Uterus (tissue), 4 donors: ENCODE data around the gene NSD2. TPM values are rescaled to one million over a fixed set of nuclear protein-coding genes. Genes with fewer than 3 reads are reported as not detected.

Experiments used
- DNase-seq, 2 donors: peaks; one replicate each; pipeline ENCODE4 v3.0.0-alpha.2; 2019 to 2020
- H3K27ac ChIP-seq, 2 donors: fragments of 200-600 bp; sonication (generic); 1 replicate in 1 of 2; 2 replicates in 1 of 2; pipeline ENCODE4 v1.5.1; 2016 to 2018
- H3K27me3 ChIP-seq, 2 donors: fragments of 200-600 bp; sonication (generic); one replicate each; pipeline ENCODE4 v1.5.1; 2018 to 2019; ENCODE audit warnings: control low read depth in 1 of 2
- H3K36me3 ChIP-seq, 2 donors: fragments of 200-600 bp; sonication (generic); one replicate each; pipeline ENCODE4 v1.5.1; 2019; ENCODE audit warnings: control low read depth in 1 of 2
- H3K4me1 ChIP-seq, 2 donors: fragments of 200-600 bp; sonication (generic); one replicate each; pipeline ENCODE4 v1.5.1; 2018 to 2019; ENCODE audit warnings: control low read depth in 1 of 2
- H3K4me3 ChIP-seq, 2 donors: fragments of 200-600 bp; sonication (generic); 1 replicate in 1 of 2; 2 replicates in 1 of 2; pipeline ENCODE4 v1.5.1; 2018 to 2019; ENCODE audit warnings: mild to moderate bottlenecking in 1 of 2
- H3K9me3 ChIP-seq, 2 donors: fragments of 200-600 bp; sonication (generic); one replicate each; pipeline ENCODE4 v1.5.1; 2019; ENCODE audit warnings: control low read depth in 1 of 2
- CTCF ChIP-seq, 4 experiments: fragments of 200-600 bp in 2 of 4; fragments of 450-650 bp in 2 of 4; sonication (generic) in 2 of 4; IDR thresholded peaks; one replicate each; pipeline ENCODE4 v1.5.1; 2016 to 2019; ENCODE audit warnings: antibody characterized with exemption in 4 of 4, mild to moderate bottlenecking in 2 of 4, moderate library complexity in 1 of 4
- POLR2A ChIP-seq, 2 donors: fragments of 450-650 bp; IDR thresholded peaks; one replicate each; pipeline ENCODE4 v1.6.1; 2016; ENCODE audit warnings: antibody characterized with exemption in 2 of 2, mild to moderate bottlenecking in 1 of 2, moderate library complexity in 1 of 2
- intact Hi-C: fragments of 100-400 bp; cut with DNase I; formaldehyde crosslinking; loops from one replicate; pipeline ENCODE4 v1.15.1; 2023; ENCODE audit warnings: low total_unique reads
- total RNA-seq, 4 donors: library from RNA; depleted of rRNA in 3 of 4; stranded (reverse); fragments of >200 nt in 3 of 4; gene quantifications; one replicate each; pipeline versions ENCODE4 v1.1.0 to v1.2.4, GENCODE V29; 2014 to 2023
- donor health status: DM: yes; HTN: yes; CAD: no.

The NSD2 gene
- total RNA-seq, 4 donors from 2014 or later: 10.3 to 75.3 (median 49.0) TPM

- no peak for DNase-seq
- H3K4me3 ChIP-seq: no peak overlapping the region
- no peaks in the 10 kb centered on the region for H3K9me3 ChIP-seq
- no peak for TF ChIP-seq CTCF (IDR thresholded peaks at IDR 0.05)
- TF ChIP-seq POLR2A (IDR thresholded peaks at IDR 0.05): no peak
- intact Hi-C loops: no loop called here
- no peaks in the 10 kb centered on the region for H3K36me3 ChIP-seq
- H3K27me3 ChIP-seq: no peaks in the 10 kb centered on the region
- no peaks in the 10 kb centered on the region for H3K4me1 ChIP-seq
- H3K27ac ChIP-seq: no peak overlapping the region
Observed at GRCh38 chr4:1890979-1891570, 19.9 kb downstream of the NSD2 start.

- Histone ChIP-seq H3K27me3 (no peaks in the 10 kb centered on the region), H3K9me3 (no peaks in the 10 kb centered on the region), H3K4me3 (no peak overlapping the region), H3K4me1 (no peaks in the 10 kb centered on the region), H3K36me3 (no peaks in the 10 kb centered on the region), H3K27ac (no peak overlapping the region)
- TF ChIP-seq CTCF (IDR thresholded peaks at IDR 0.05) (no peak), POLR2A (IDR thresholded peaks at IDR 0.05) (no peak)
- intact Hi-C loops: loop anchor here (5.0 kb wide), 1 partner anchor 149 kb away; no protein-coding TSS in a partner anchor
- no peak for DNase-seq
Observed at GRCh38 chr4:1895971-1896657, 24.9 kb downstream of the NSD2 start.

- H3K4me3 ChIP-seq: no peak overlapping the region
- no peak for DNase-seq
- TF ChIP-seq POLR2A (IDR thresholded peaks at IDR 0.05) (no peak), CTCF (IDR thresholded peaks at IDR 0.05) (no peak)
- H3K27ac ChIP-seq: no peak overlapping the region
- no peaks in the 10 kb centered on the region for H3K4me1 ChIP-seq
- no peaks in the 10 kb centered on the region for H3K36me3 ChIP-seq
- intact Hi-C loops: loop anchor here (5.0 kb wide), 1 partner anchor 149 kb away; no protein-coding TSS in a partner anchor
- no peaks in the 10 kb centered on the region for H3K9me3 ChIP-seq
- no peaks in the 10 kb centered on the region for H3K27me3 ChIP-seq
Observed at GRCh38 chr4:1896658-1896991, 25.4 kb downstream of the NSD2 start.

GRCh38 chr4:1898007-1898406 is 26.8 kb downstream of the NSD2 start:
- intact Hi-C loops: loop anchor here (5.0 kb wide), 1 partner anchor 151 kb away; no protein-coding TSS in a partner anchor
- Histone ChIP-seq H3K4me1 (no peaks in the 10 kb centered on the region), H3K4me3 (no peak overlapping the region), H3K27ac (no peak overlapping the region), H3K27me3 (no peaks in the 10 kb centered on the region), H3K36me3 (no peaks in the 10 kb centered on the region), H3K9me3 (no peaks in the 10 kb centered on the region)
- DNase-seq: no peak
- TF ChIP-seq CTCF (IDR thresholded peaks at IDR 0.05): no peak
- no peak for TF ChIP-seq POLR2A (IDR thresholded peaks at IDR 0.05)

GRCh38 chr4:1898681-1899080 is 27.5 kb downstream of the NSD2 start:
- Histone ChIP-seq H3K9me3 (no peaks in the 10 kb centered on the region), H3K4me1 (no peaks in the 10 kb centered on the region), H3K4me3 (no peak overlapping the region), H3K27ac (no peak overlapping the region), H3K27me3 (no peaks in the 10 kb centered on the region), H3K36me3 (no peaks in the 10 kb centered on the region)
- DNase-seq: no peak
- TF ChIP-seq POLR2A (IDR thresholded peaks at IDR 0.05): no peak
- no peak for TF ChIP-seq CTCF (IDR thresholded peaks at IDR 0.05)
- intact Hi-C loops: loop anchor here (5.0 kb wide), 1 partner anchor 151 kb away; no protein-coding TSS in a partner anchor
